Activated CD4-positive, alpha-beta T cell treated with anti-CD3 and anti-CD28 coated beads, Interleukin-2, amount 10 ng/mL, durations not matched to agents 7 days and 5 days (primary cell): ENCODE data around the gene TRIM56. TPM values are rescaled to one million over a fixed set of nuclear protein-coding genes. Genes with fewer than 3 reads are reported as not detected.

Experiments used
- total RNA-seq, 2 experiments: library from RNA; stranded (reverse); gene quantifications; one replicate each; pipeline ENCODE4 v1.2.3, GENCODE V29; 2021

TRIM56 gene
- total RNA-seq, 2 experiments from 2014 or later = 54.2 to 72.3 TPM

Other genes starting within 250 kb of the TRIM56 start
- gene SLC12A9, start 232.8 kb upstream of the TRIM56 start, total RNA-seq = 10 to 100 TPM; 44.1 to 49.1 TPM
- 10 to 100 TPM; 24.8 to 34.2 TPM for gene TRIP6, start 218.1 kb upstream of the TRIM56 start, total RNA-seq
- gene SRRT, start 210.4 kb upstream of the TRIM56 start, total RNA-seq = 100 to 1,000 TPM; 262 to 280 TPM
- 1 to 10 TPM; 2.3 to 3.1 TPM for gene UFSP1, start 195.8 kb upstream of the TRIM56 start, total RNA-seq
- gene ACHE, start 189.6 kb upstream of the TRIM56 start, total RNA-seq = not detected
- gene MUC3A, start 135.9 kb upstream of the TRIM56 start, total RNA-seq = not detected
- gene MUC12, start 115.9 kb upstream of the TRIM56 start, total RNA-seq = not detected
- not detected for gene MUC17, start 65.4 kb upstream of the TRIM56 start, total RNA-seq
- gene SERPINE1, start 41.6 kb downstream of the TRIM56 start, total RNA-seq = under 1 TPM; 0.05 to 0.27 TPM
- gene AP1S1, start 69.0 kb downstream of the TRIM56 start, total RNA-seq = 10 to 100 TPM; 37.9 to 48.2 TPM
- under 1 TPM; 0.15 to 0.22 TPM for gene VGF, start 80.1 kb downstream of the TRIM56 start, total RNA-seq
- not detected for gene NAT16, start 94.8 kb downstream of the TRIM56 start, total RNA-seq
- gene MOGAT3, start 115.6 kb downstream of the TRIM56 start, total RNA-seq = not detected
- 10 to 100 TPM; 59.7 to 69.5 TPM for gene PLOD3, start 132.1 kb downstream of the TRIM56 start, total RNA-seq
- gene ZNHIT1, start 132.7 kb downstream of the TRIM56 start, total RNA-seq = 10 to 100 TPM; 61.6 to 67.4 TPM
- 10 to 100 TPM; 24.2 to 24.3 TPM for gene CLDN15, start 152.3 kb downstream of the TRIM56 start, total RNA-seq
- 100 to 1,000 TPM in 1 of 2 experiments, 10 to 100 TPM in 1; 87.3 to 103 TPM for gene FIS1, start 159.6 kb downstream of the TRIM56 start, total RNA-seq
- 10 to 100 TPM in 1 of 2 experiments, 1 to 10 TPM in 1; 9.8 to 11.3 TPM for gene IFT22, start 236.3 kb downstream of the TRIM56 start, total RNA-seq